ENCODE results near the gene MYO9A.

Gene MYO9A

GRCh38 chr15:71830981-71831380 lies 287.0 kb downstream of the MYO9A start:
- DNase-seq, result no peak

DNA sequence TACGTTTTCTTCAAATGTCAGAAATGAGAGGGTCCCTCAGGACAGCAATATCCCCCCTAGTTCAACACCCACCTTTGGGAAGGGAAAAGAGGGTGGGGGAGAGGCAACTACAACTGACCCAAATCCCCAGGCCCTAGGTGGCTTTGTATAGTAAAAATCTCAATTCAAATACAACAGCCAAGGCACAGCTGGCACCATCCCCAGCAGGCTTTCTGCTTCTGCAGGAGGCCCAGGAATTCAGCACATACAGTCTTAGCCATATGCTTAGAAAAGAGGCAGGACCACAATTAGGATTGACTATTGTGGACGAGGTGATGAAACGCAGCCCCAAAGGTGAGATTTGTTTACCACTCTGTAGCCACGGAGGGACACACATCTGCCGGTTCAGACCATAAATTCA lies 291.8 kb downstream of the MYO9A start:
- no peak for DNase-seq

DNA sequence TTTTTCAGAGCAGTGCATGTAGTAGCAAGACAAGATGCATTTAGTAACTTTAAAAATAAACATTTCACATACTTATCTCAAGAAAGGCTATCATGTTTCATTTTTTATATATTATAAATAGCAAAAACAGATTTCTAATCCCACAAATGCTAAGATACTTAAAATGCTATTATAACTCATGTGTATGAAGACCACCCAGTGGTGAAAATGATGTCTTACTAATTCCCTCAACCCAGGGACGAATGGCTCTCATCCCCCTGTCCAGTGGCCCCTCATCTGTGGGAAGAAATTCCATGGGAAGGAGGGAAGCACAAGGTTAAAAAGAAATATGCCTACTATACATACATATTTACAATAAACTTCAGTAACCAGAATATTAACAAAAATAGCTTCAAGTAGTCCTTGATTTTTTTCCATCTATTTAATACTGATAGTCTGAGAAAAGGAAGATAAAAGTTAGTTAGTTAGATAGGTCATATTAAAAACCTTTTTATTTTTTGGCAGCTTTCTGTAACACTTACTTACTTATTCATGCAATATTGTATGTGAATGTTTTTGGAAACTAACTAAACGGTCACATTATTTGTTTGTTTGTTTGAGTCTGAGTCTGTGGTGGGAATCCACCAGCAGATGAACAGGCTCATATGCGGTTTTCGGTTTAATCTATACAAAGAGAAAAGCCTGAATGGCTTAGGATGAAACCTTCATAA lies 292.8 kb downstream of the MYO9A start:
- DNase-seq, result no peak

DNA sequence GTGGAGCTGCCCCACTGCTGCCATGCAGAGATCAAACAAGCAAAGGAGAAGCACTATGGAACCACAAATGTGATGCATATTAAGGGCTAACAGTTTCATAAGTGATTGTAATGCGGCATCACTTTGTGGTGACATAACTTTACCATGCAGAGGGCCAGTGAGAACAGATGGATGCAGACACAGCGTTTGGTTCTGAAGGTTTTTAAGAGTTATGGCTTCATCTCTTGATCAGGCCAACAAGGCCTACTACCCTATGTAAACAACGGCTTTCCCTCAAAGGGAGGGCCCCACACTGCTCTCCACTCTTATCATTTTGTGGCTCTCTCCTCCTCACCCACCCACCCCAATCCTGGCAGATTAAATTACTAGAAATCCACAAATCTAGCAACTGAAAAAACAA lies 294.1 kb downstream of the MYO9A start:
- DNase-seq, result no peak

GRCh38 chr15:71822890-71823630 lies 294.9 kb downstream of the MYO9A start:
- DNase-seq, result no peak

GRCh38 chr15:71821547-71822129 lies 296.3 kb downstream of the MYO9A start:
- DNase-seq, result no peak

DNA sequence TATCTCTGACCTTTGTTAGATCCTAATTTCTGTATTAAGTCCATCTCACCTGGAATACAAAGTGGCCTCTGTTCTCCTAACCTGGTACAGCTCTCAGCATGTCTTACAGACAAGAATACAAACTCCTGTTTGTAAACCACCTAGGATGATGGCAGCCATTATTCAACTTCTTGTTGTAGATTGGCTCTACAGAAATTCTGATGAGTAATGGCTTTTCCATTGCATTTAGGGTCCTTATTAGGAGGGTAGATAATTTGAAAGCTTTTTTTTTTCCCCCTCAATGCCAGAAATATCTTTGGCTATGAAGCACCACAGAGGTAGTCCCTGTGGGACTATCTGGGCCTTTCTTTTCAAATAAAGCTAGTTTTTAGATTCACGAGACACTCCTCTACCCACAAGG lies 297.8 kb downstream of the MYO9A start:
- DNase-seq, result no peak

DNA sequence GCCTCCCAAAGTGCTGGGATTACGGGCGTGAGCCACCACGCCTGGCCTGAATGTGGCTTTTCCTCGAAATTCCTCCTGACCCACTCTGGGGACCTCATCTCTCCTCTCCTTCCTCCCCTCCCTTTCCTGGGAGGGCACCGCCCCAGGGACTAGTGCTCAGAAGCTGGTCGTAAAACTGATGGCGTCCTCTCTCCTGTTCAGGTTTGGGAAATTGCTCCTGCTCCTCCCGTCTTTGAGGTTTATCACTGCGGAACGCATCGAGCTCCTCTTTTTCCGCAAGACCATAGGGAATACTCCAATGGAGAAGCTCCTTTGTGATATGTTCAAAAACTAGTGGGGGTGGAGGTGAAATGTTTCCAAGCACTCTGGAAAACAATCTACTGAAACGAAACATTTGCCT lies 300.6 kb downstream of the MYO9A start:
- DNase-seq, result no peak

- DNase-seq, result no peak
Measured at GRCh38 chr15:71815301-71815700, 302.6 kb downstream of the MYO9A start.

- no peak for DNase-seq
Measured at GRCh38 chr15:71813723-71814470, 304.1 kb downstream of the MYO9A start.

DNA sequence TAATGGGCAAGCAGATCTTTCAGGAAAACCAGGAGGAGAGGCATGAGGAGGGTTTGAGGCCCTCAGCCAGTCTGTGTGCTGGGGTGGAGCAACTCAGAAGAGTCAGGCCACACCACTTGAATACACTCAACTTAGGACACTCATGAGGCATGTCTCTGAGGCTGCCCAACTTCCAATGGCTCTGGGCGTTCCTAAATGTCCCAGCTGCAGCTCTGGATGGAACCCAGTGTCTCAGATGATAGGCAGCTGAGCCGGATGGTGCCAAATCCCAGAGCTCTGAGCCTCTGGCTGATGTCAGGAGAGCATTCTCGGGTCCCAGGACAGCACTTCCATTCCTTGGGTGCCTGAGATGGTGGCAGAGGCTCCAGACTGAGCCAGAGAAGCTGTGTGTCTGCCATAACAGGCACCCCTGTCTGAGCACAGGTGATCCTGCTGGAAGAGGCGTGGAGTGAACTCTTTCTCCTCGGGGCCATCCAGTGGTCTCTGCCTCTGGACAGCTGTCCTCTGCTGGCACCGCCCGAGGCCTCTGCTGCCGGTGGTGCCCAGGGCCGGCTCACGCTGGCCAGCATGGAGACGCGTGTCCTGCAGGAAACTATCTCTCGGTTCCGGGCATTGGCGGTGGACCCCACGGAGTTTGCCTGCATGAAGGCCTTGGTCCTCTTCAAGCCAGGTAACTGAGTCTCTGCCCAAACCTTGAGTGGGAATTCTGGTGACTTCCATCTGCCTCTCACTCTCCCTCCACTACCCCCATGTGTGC lies 304.8 kb downstream of the MYO9A start:
- DNase-seq, result no peak

- no peak for DNase-seq
Measured at GRCh38 chr15:71811752-71812735, 305.9 kb downstream of the MYO9A start.

DNA sequence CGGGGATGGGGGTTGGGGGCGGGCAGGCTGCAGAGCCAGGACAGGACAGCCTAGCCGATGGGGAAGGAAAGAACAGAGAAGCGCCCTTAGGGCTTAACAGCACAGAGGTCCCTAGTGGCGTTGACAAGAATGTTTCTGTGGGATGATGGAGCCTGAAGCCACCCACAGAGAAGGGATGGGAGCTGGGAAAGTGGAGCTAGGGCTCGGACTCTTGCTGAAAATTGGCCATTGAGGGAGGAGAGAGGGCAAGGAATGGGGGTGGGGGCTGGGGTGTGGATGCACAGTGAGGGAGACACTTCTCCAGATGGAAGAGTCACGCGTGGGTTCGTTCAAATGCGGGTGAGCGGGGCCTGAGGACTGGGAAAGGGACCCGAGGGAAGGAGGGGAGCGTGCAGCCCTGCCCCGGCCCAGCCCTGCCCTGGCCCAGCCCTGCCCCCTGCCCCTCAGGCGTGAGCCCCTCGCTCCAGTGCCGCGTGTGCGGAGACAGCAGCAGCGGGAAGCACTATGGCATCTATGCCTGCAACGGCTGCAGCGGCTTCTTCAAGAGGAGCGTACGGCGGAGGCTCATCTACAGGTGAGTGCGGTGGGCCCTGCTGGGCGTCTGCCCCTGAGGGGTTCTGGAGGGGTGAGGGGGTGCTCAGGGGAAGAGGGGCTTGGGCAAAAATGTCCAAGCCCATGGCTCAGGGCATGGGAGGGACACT lies 306.8 kb downstream of the MYO9A start:
- DNase-seq, result no peak

GRCh38 chr15:71810256-71811035 lies 307.5 kb downstream of the MYO9A start, which contains the start of gene NR2E3:
Gene NR2E3, plus strand, starts transcription at chr15:71810554. Its CDS starts 190 bp downstream, at chr15:71810744.
- no peak for DNase-seq

DNA sequence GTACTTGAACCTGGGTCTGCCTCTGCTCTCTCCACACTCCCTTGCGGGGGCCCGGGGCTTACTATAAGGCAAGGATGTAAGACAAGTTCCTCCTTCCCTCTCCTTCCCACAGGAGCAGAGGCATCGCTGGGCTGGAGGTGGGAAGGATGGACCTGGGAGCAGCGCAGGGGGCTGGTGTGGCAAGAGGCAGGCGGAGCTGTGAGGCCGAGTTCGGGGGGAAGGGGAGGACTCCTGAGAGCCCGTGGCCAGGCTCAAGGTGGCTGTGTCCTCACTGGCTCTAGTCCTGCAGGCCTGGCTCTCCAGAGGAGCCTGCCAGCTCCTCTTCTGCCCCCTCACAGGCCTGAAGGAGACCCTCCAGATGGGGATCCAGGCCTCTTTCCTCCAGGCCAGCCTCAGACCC lies 308.6 kb downstream of the MYO9A start:
- DNase-seq, result no peak

- DNase-seq, result no peak
Measured at GRCh38 chr15:71808311-71809020, 309.5 kb downstream of the MYO9A start.

GRCh38 chr15:71807691-71808091 lies 310.3 kb downstream of the MYO9A start:
- no peak for DNase-seq

- no peak for DNase-seq
Measured at GRCh38 chr15:71807125-71807629, 310.8 kb downstream of the MYO9A start.

- DNase-seq, result no peak
Measured at GRCh38 chr15:71806452-71806931, 311.5 kb downstream of the MYO9A start.
